Stimulated activated naive CD8-positive, alpha-beta T cell treated with anti-CD3 and anti-CD28 coated beads, Interleukin-15, Interleukin-2, amounts not matched to agents 100 U/mL and 50 U/mL, for 24 hours (primary cell): Measurements from ENCODE around the gene KLHL11.
A peak's percentile ranks its signal among the peaks of the same experiment; 100 is the strongest.

Source experiments
- ATAC-seq: fragments of 150-1000 bp; cut with Tn5 transposase; one replicate; pipeline ENCODE4 v1.10.0; 2021
- DNase-seq: peaks from one replicate; pipeline ENCODE4 v3.0.0; 2021

KLHL11 gene

DNA sequence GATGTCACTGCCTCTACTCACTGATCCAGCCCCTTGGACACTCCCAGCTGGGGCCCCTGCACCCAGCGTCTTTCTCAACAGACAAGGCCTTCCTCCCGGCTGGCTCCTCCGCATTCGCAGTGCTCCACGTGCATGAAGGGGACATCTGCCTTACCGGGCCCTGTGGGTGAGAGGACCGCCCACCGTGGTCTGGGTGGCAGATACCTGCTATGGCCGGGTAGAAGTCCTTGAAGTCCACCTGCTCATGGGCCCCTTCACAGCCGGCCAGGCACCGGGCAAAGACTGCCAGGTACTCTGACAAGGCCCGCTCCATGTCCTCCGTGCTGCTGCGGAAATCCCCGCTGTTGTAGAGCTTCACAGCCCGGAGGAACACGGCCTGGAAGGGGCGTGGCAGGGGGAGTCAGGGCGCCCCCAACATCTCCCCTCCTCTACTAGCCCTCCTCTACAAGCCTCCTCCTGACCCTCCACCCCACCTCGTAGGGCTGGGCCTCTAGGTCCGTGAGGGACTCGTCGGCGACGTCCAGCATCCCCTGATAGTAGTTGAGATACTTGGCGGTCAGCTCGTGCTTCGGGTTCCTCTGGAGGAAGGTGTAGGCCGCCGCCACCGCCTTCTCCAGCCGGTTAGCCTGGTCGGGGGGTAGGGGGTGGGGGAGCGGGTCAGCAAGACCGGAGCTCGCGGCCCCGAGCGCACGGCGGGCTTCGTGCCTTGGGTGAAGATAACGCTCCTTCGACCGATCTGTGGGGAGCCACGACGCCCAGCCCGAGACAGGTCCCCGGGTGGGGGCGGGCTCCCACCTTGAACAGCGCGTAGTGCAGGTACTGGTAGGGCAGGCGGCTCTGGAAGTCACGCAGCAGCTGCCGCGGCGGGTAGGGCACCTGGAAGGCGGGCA, 54.3 kb downstream of the KLHL11 start:
- ATAC-seq: peak; percentile 7
- no peak for DNase-seq

DNA sequence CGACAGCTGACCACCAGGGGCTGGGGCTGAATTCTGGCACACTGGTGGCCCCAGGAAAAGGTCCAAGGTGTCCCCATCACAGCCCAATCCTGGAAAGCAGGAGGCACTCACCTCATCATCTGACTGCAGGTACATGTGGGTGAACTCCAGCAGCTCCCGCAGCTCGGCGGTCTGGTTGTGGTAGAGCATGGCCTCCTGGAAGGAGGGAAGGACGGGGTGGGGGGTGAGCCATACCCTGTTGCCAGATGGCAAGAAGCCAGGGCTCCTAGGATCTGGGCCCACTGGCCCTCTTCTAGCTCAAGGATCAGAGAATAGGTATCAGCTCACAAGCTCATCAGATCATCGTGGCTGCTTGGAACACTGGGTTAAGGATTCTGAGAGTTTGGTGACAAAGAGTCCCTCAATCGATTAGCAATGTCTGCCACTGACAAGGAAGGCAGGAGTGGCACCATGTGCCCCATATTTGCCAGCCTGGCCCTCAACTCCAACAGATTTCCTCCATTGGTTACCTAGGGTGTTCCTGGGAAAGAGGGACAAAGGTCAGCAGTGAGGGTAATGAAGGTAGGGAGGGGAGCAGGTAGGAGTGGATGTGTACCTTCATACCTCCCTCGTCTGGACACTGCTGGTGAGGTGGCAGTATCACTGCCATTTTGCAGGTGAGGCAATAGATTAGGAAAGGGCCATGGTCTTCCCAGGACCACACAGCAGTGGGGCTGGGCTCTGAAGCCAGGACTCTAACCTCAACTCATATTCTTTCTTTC, 58.4 kb downstream of the KLHL11 start:
- DNase-seq: no peak
- no peak for ATAC-seq
